H9 (cell line): ENCODE results near the gene CCDC191. TPM values are rescaled to one million over a fixed set of nuclear protein-coding genes. Genes with fewer than 3 reads are reported as not detected.
A peak's percentile ranks its signal among the peaks of the same experiment; 100 is the strongest.

Source experiments
- DNase-seq: peaks from one replicate; pipeline ENCODE4 v3.0.0-alpha.2; 2017
- H2AFZ ChIP-seq: one replicate; pipeline ENCODE4 v1.6.1; 2013; ENCODE audit warnings: mild to moderate bottlenecking, low read length, control low read depth, moderate library complexity
- H2AK5ac ChIP-seq: 2 replicates; pipeline ENCODE4 v1.6.1; 2013; ENCODE audit warnings: low read length, control low read depth, mixed read lengths; ENCODE audit not compliant: insufficient read length
- H2BK120ac ChIP-seq: one replicate; pipeline ENCODE4 v1.6.1; 2013; ENCODE audit warnings: low read depth, mild to moderate bottlenecking, low read length, control low read depth, inconsistent platforms; ENCODE audit not compliant: poor library complexity, severe bottlenecking
- H2BK12ac ChIP-seq: 2 replicates; pipeline ENCODE4 v1.6.1; 2013; ENCODE audit warnings: low read length, control low read depth, mixed read lengths, low read depth; ENCODE audit not compliant: insufficient read length
- H2BK15ac ChIP-seq: 2 replicates; pipeline ENCODE4 v1.6.1; 2013; ENCODE audit warnings: low read depth, low read length, control low read depth
- H2BK20ac ChIP-seq: one replicate; pipeline ENCODE4 v1.6.1; 2013; ENCODE audit warnings: low read depth, mild to moderate bottlenecking, low read length, control low read depth, inconsistent platforms; ENCODE audit not compliant: poor library complexity, severe bottlenecking
- H2BK5ac ChIP-seq: 2 replicates; pipeline ENCODE4 v1.6.1; 2013; ENCODE audit warnings: low read length, control low read depth, mixed read lengths; ENCODE audit not compliant: insufficient read length
- H3K14ac ChIP-seq: 2 replicates; pipeline ENCODE4 v1.6.1; 2013; ENCODE audit warnings: low read length, control low read depth; ENCODE audit not compliant: insufficient read depth
- H3K18ac ChIP-seq: 2 replicates; pipeline ENCODE4 v1.6.1; 2013; ENCODE audit warnings: low read depth, mild to moderate bottlenecking, mixed read lengths, low read length, control low read depth; ENCODE audit not compliant: insufficient read length
- H3K23ac ChIP-seq: 2 replicates; pipeline ENCODE4 v1.6.1; 2013; ENCODE audit warnings: low read length, control low read depth, mixed read lengths, low read depth; ENCODE audit not compliant: insufficient read length
- H3K23me2 ChIP-seq: 2 replicates; pipeline ENCODE4 v1.6.1; 2013; ENCODE audit warnings: low read depth, mild to moderate bottlenecking, mixed read lengths, low read length, control low read depth; ENCODE audit not compliant: insufficient read length, poor library complexity, severe bottlenecking
- H3K27ac ChIP-seq: 2 replicates; pipeline ENCODE4 v1.5.1; 2013; ENCODE audit warnings: low read length, control low read depth, mixed read lengths, low read depth; ENCODE audit not compliant: insufficient read length
- H3K27me3 ChIP-seq: 2 replicates; pipeline ENCODE4 v1.6.1; 2013; ENCODE audit warnings: low read length, control low read depth, inconsistent platforms; ENCODE audit not compliant: insufficient read depth
- H3K4ac ChIP-seq: 2 replicates; pipeline ENCODE4 v1.6.1; 2013; ENCODE audit warnings: low read depth, mild to moderate bottlenecking, control low read depth, inconsistent platforms, low read length, moderate library complexity
- H3K4me1 ChIP-seq: 2 replicates; pipeline ENCODE4 v1.6.1; 2013; ENCODE audit warnings: low read length, control low read depth, inconsistent platforms; ENCODE audit not compliant: insufficient read depth
- H3K4me2 ChIP-seq: 2 replicates; pipeline ENCODE4 v1.6.1; 2013; ENCODE audit warnings: low read length, control low read depth, mixed read lengths; ENCODE audit not compliant: insufficient read length, insufficient read depth
- H3K56ac ChIP-seq: 2 replicates; pipeline ENCODE4 v1.6.1; 2013; ENCODE audit warnings: low read depth, mild to moderate bottlenecking, mixed read lengths, low read length, control low read depth; ENCODE audit not compliant: insufficient read length
- H3K79me1 ChIP-seq: 2 replicates; pipeline ENCODE4 v1.6.1; 2013; ENCODE audit warnings: low read depth, mild to moderate bottlenecking, moderate library complexity, low read length, control low read depth, inconsistent platforms; ENCODE audit not compliant: insufficient read depth, poor library complexity, severe bottlenecking
- H3K79me2 ChIP-seq: 2 replicates; pipeline ENCODE4 v1.6.1; 2013; ENCODE audit warnings: low read length, control low read depth, inconsistent platforms; ENCODE audit not compliant: insufficient read depth
- H3K9ac ChIP-seq: 2 replicates; pipeline ENCODE4 v1.6.1; 2013; ENCODE audit warnings: low read length, control low read depth, mixed read lengths; ENCODE audit not compliant: insufficient read length; ENCODE audit errors: extremely low read depth
- H3K9me3 ChIP-seq: one replicate; pipeline ENCODE4 v1.6.1; 2013; ENCODE audit warnings: low read depth, low read length, inconsistent platforms; ENCODE audit not compliant: control insufficient read depth
- H3T11ph ChIP-seq: one replicate; pipeline ENCODE4 v1.6.1; 2013; ENCODE audit warnings: mild to moderate bottlenecking, low read length, control low read depth, inconsistent platforms
- H4K20me1 ChIP-seq: one replicate; pipeline ENCODE4 v1.6.1; 2013; ENCODE audit not compliant: control insufficient read depth, insufficient read length, insufficient read depth
- H4K5ac ChIP-seq: 2 replicates; pipeline ENCODE4 v1.6.1; 2013; ENCODE audit warnings: low read depth, mild to moderate bottlenecking, mixed read lengths, low read length, control low read depth; ENCODE audit not compliant: insufficient read length
- H4K8ac ChIP-seq: replicated peaks from 2 replicates; pipeline ENCODE4 v1.6.1; 2013; ENCODE audit warnings: low read length, control low read depth, mixed read lengths, low read depth; ENCODE audit not compliant: insufficient read length
- H4K91ac ChIP-seq: 2 replicates; pipeline ENCODE4 v1.6.1; 2013; ENCODE audit warnings: low read depth, mild to moderate bottlenecking, moderate library complexity, mixed read lengths, low read length, control low read depth; ENCODE audit not compliant: insufficient read length
- H3K27ac Mint-ChIP-seq, 3 experiments: 2 replicates in 2 of 3; 3 replicates in 1 of 3; pipeline ENCODE4 v1.8.0; 2020 to 2021; ENCODE audit warnings: mixed read lengths in 3 of 3, mild to moderate bottlenecking in 1 of 3, moderate library complexity in 1 of 3
- H3K27me3 Mint-ChIP-seq: 2 replicates; pipeline ENCODE4 v1.8.0; 2021; ENCODE audit warnings: low read depth, mild to moderate bottlenecking, moderate library complexity, mixed read lengths
- H3K36me3 Mint-ChIP-seq, 3 experiments: 2 replicates in 2 of 3; 3 replicates in 1 of 3; pipeline ENCODE4 v1.8.0; 2020 to 2021; ENCODE audit warnings: low read depth in 3 of 3, mixed read lengths in 3 of 3; ENCODE audit not compliant: insufficient read depth in 1 of 3
- H3K4me1 Mint-ChIP-seq, 2 experiments: 2 replicates each; pipeline ENCODE4 v1.8.0; 2020; ENCODE audit warnings: mixed read lengths in 2 of 2
- H3K4me3 Mint-ChIP-seq, 2 experiments: 2 replicates in 1 of 2; 3 replicates in 1 of 2; pipeline ENCODE4 v1.8.0; 2020 to 2021; ENCODE audit warnings: mild to moderate bottlenecking in 2 of 2, mixed read lengths in 2 of 2, moderate library complexity in 1 of 2
- H3K9me3 Mint-ChIP-seq, 2 experiments: 2 replicates in 1 of 2; 3 replicates in 1 of 2; pipeline ENCODE4 v1.8.0; 2020; ENCODE audit warnings: mild to moderate bottlenecking in 2 of 2, mixed read lengths in 2 of 2, moderate library complexity in 1 of 2
- WGBS: extraction: QIAGEN DNeasy Blood & Tissue Kit; methylation state at CpG from one replicate; pipeline ENCODE4 v1.1.7; 2013; ENCODE audit warnings: missing lambda C conversion rate, low lambda C conversion rate, mixed read lengths; ENCODE audit not compliant: insufficient read length; ENCODE audit errors: extremely low coverage; 5-methylcytosine and 5-hydroxymethylcytosine counted together
- total RNA-seq: library from RNA; stranded (reverse); gene quantifications from 2 replicates; pipeline ENCODE4 v1.2.1, GENCODE V29; 2021
- TF ChIP-seq, protein P1 (sequence below): fragments of 200-600 bp; sonication (generic); conservative IDR thresholded peaks from 3 replicates; pipeline ENCODE4 v1.8.0; 2021; ENCODE audit warnings: antibody characterized with exemption, mild to moderate bottlenecking

Gene CCDC191
- total RNA-seq, 1 experiment from 2014 or later: 0.68 TPM

DNA sequence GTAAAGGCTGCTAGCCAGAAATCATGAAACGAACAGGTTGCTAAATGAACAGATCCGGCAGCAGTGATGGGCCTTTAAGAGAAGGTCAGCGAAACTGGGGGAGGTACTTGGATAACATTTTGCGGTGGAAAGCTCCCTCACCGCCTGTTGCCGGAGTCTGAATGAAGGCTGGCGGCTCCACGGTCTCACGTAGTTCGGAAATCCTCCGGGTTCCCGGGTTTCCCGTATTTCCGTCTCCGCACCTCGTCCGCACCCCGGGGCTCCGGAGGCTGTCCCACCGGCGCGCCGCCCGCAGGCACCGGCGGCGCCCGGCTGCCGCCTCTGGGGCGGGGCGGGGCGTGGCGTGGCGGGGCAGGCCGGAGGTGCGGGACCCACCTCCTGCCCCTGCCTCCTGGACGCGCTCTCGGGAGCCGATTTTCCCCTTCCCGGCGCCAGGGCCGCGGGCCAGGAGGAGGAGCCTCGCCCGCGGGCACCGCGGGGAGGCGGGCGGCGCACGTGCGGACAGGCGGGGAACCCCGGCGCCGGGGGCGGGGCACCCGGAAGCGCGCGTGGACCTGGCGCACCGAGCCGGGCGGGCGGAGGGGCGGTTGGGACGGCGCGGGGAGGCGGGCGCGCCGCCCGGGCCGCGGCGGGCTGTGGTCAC, 108.8 kb downstream of the CCDC191 start, which contains the start of gene ZDHHC23:
ZDHHC23 (plus strand) TSS at position 642 of the 643 bp plus-strand sequence. CDS start 790 bp downstream, outside the sequence.
- Histone ChIP-seq H4K91ac (no peak within 1 kb of the TSS), H3K14ac (no peak within 1 kb of the TSS; the same call in 1 of the 2 replicates), H2AK5ac (no peak within 1 kb of the TSS), H3K9ac (peak within 1 kb of the TSS; percentile 47), H3K27ac (no peak within 1 kb of the TSS), H4K8ac (no peak within 1 kb of the TSS), H2AFZ (peak within 1 kb of the TSS; percentile 84), H4K20me1 (no peaks in the 10 kb centered on the region), H2BK5ac (no peak within 1 kb of the TSS), H3K4me1 (peaks cover 4% of the 10 kb centered on the region; the same call in 1 of the 2 replicates), H3K27me3 (no peaks in the 10 kb centered on the region; the same call in 1 of the 2 replicates), H3K18ac (no peak within 1 kb of the TSS), H3K23me2 (peaks cover 10% of the 10 kb centered on the region), H3K4me2 (peak within 1 kb of the TSS; percentile 92), H3K56ac (no peak within 1 kb of the TSS), H3K4ac (no peak within 1 kb of the TSS), H4K5ac (no peak within 1 kb of the TSS), H3K79me1 (no peaks in the 10 kb centered on the region), H2BK120ac (no peak within 1 kb of the TSS), H3K23ac (no peak within 1 kb of the TSS), H3T11ph (no peak within 1 kb of the TSS), H2BK20ac (no peak within 1 kb of the TSS), H3K79me2 (no peaks in the 10 kb centered on the region), H2BK12ac (no peak within 1 kb of the TSS), H3K9me3 (no peaks in the 10 kb centered on the region), H2BK15ac (no peak within 1 kb of the TSS)
- Mint-ChIP-seq H3K4me3 (peak within 1 kb of the TSS; percentile 74 to 88), H3K27ac (peak within 1 kb of the TSS in 1 of 3 experiments; percentile 20; a peak in 1 of 7 replicates), H3K27me3 (peaks cover 11% of the 10 kb centered on the region), H3K4me1 (peaks cover 15 to 23% of the 10 kb centered on the region in 2 experiments), H3K36me3 (peaks cover 0 to 8% (median 5%) of the 10 kb centered on the region in 3 experiments; a peak in 3 of 7 replicates), H3K9me3 (no peaks in the 10 kb centered on the region)
- DNase-seq: peak; percentile 68
- no CpG with 5 or more reads among the region's 80 CpGs for WGBS
- TF ChIP-seq, protein P1, sequence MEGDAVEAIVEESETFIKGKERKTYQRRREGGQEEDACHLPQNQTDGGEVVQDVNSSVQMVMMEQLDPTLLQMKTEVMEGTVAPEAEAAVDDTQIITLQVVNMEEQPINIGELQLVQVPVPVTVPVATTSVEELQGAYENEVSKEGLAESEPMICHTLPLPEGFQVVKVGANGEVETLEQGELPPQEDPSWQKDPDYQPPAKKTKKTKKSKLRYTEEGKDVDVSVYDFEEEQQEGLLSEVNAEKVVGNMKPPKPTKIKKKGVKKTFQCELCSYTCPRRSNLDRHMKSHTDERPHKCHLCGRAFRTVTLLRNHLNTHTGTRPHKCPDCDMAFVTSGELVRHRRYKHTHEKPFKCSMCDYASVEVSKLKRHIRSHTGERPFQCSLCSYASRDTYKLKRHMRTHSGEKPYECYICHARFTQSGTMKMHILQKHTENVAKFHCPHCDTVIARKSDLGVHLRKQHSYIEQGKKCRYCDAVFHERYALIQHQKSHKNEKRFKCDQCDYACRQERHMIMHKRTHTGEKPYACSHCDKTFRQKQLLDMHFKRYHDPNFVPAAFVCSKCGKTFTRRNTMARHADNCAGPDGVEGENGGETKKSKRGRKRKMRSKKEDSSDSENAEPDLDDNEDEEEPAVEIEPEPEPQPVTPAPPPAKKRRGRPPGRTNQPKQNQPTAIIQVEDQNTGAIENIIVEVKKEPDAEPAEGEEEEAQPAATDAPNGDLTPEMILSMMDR: no peak
